T-helper 2 cell treated with Interferon-gamma antibody and Interleukin-4, amounts not matched to agents 100 ng/mL and 5 ng/mL, for 36 hours (primary cell): ENCODE results near the gene MYO5A. TPM values are rescaled to one million over a fixed set of nuclear protein-coding genes. Genes with fewer than 3 reads are reported as not detected.

ENCODE experiments used
- intact Hi-C: fragments of 100-400 bp; cut with micrococcal nuclease; formaldehyde crosslinking; loops from one replicate; pipeline ENCODE4 v1.15.1; 2023
- total RNA-seq: library from RNA; stranded (reverse); gene quantifications from 2 replicates; pipeline ENCODE4 v1.2.3, GENCODE V29; 2022

The MYO5A gene
- total RNA-seq, 1 donor from 2014 or later: 30.8 TPM

GRCh38 chr15:52378746-52379394 lies 149.8 kb downstream of the MYO5A start:
- intact Hi-C loops: no loop called here

GRCh38 chr15:52370010-52370409 lies 158.7 kb downstream of the MYO5A start:
- intact Hi-C loops: no loop called here

GRCh38 chr15:52369455-52369854 lies 159.2 kb downstream of the MYO5A start:
- intact Hi-C loops: no loop called here

GRCh38 chr15:52369030-52369429 lies 159.7 kb downstream of the MYO5A start:
- intact Hi-C loops: no loop called here

GRCh38 chr15:52368402-52368801 lies 160.3 kb downstream of the MYO5A start:
- intact Hi-C loops: no loop called here

- intact Hi-C loops: no loop called here
Measured at GRCh38 chr15:52362497-52362896, 166.2 kb downstream of the MYO5A start.

- intact Hi-C loops: no loop called here
Measured at GRCh38 chr15:52361975-52362494, 166.6 kb downstream of the MYO5A start.

- intact Hi-C loops: no loop called here
Measured at GRCh38 chr15:52361494-52361893, 167.2 kb downstream of the MYO5A start.

- intact Hi-C loops: no loop called here
Measured at GRCh38 chr15:52360229-52361203, 168.2 kb downstream of the MYO5A start.

GRCh38 chr15:52359722-52360121 lies 169.0 kb downstream of the MYO5A start:
- intact Hi-C loops: no loop called here

- intact Hi-C loops: no loop called here
Measured at GRCh38 chr15:52357949-52358348, 170.7 kb downstream of the MYO5A start.

GRCh38 chr15:52352086-52352485 lies 176.6 kb downstream of the MYO5A start:
- intact Hi-C loops: no loop called here

- intact Hi-C loops: no loop called here
Measured at GRCh38 chr15:52351206-52351908, 177.3 kb downstream of the MYO5A start.

GRCh38 chr15:52350423-52350822 lies 178.3 kb downstream of the MYO5A start:
- intact Hi-C loops: no loop called here

- intact Hi-C loops: no loop called here
Measured at GRCh38 chr15:52349052-52349700, 179.5 kb downstream of the MYO5A start.

GRCh38 chr15:52348056-52348745 lies 180.5 kb downstream of the MYO5A start:
- intact Hi-C loops: no loop called here

- intact Hi-C loops: no loop called here
Measured at GRCh38 chr15:52344592-52344991, 184.1 kb downstream of the MYO5A start.

GRCh38 chr15:52343831-52344230 lies 184.8 kb downstream of the MYO5A start:
- intact Hi-C loops: no loop called here

GRCh38 chr15:52340093-52340492 lies 188.6 kb downstream of the MYO5A start:
- intact Hi-C loops: no loop called here

GRCh38 chr15:52338891-52339290 lies 189.8 kb downstream of the MYO5A start:
- intact Hi-C loops: no loop called here

- intact Hi-C loops: no loop called here
Measured at GRCh38 chr15:52338058-52338457, 190.6 kb downstream of the MYO5A start.
